AG09309 (cell line): ENCODE data around the gene SEL1L.

Experiments used
- DNase-seq: peaks from one replicate; pipeline ENCODE4 v3.0.0-alpha.2; 2010; ENCODE audit warnings: low read depth
- H3K4me3 ChIP-seq: 2 replicates; pipeline ENCODE4 v1.5.1; 2011; ENCODE audit warnings: mild to moderate bottlenecking, low read depth, low read length, moderate library complexity; ENCODE audit not compliant: control insufficient read depth
- CTCF ChIP-seq: IDR thresholded peaks from 2 replicates; pipeline ENCODE4 v1.5.1; 2011; ENCODE audit warnings: mild to moderate bottlenecking, low read depth, low read length, inconsistent platforms; ENCODE audit not compliant: insufficient read depth, control insufficient read depth; ENCODE audit errors: missing control alignments

Gene SEL1L

GRCh38 chr14:81533536-81534343 is at the start of gene SEL1L:
SEL1L (minus strand) TSS chr14:81533853; CDS start chr14:81533744, 109 bp downstream.
- DNase-seq: peak; percentile 98
- peak within 1 kb of the TSS; percentile 62 for H3K4me3 ChIP-seq
- TF ChIP-seq CTCF: no peak

- H3K4me3 ChIP-seq: no peak overlapping the region
- no peak for DNase-seq
- TF ChIP-seq CTCF: no peak
These were observed 48.8 kb upstream of the SEL1L start for GRCh38 chr14:81582420-81582819.

GRCh38 chr14:81579115-81579514 is 45.5 kb upstream of the SEL1L start:
- no peak for DNase-seq
- H3K4me3 ChIP-seq: no peak overlapping the region
- no peak for TF ChIP-seq CTCF

GRCh38 chr14:81571437-81571836 is 37.8 kb upstream of the SEL1L start:
- TF ChIP-seq CTCF: no peak
- no peak for DNase-seq
- H3K4me3 ChIP-seq: no peak overlapping the region

- TF ChIP-seq CTCF: no peak
- no peak overlapping the region for H3K4me3 ChIP-seq
- DNase-seq: no peak
These were observed 33.6 kb upstream of the SEL1L start for GRCh38 chr14:81567302-81567701.

- peak; percentile 24 for TF ChIP-seq CTCF
- no peak for DNase-seq
These were observed 32.0 kb upstream of the SEL1L start for GRCh38 chr14:81565441-81566290.

More at GRCh38 chr14:81565441-81566290, 32.0 kb upstream of the SEL1L start:
- H3K4me3 ChIP-seq: no peak overlapping the region
